CD4-positive, alpha-beta T cell (primary cell): ENCODE data around the gene SPSB4. TPM values are rescaled to one million over a fixed set of nuclear protein-coding genes. Genes with fewer than 3 reads are reported as not detected.
"Not testable (repeated sequence)": the region's sequence is repeated elsewhere in the genome, so short reads cannot be mapped to it uniquely, and the experiment has no call there.

Experiments
- ATAC-seq: fragments of 200-7000 bp; cut with Tn5 transposase; one replicate; pipeline ENCODE4 v1.10.0; 2022; ENCODE audit warnings: mild to moderate bottlenecking; ENCODE audit not compliant: poor library complexity
- CTCF ChIA-PET: fragments of 350-600 bp; sonication (Branson Sonifier 250); formaldehyde crosslinking; loops from one replicate; lab custom pipeline; 2021; ENCODE audit warnings: antibody characterized with exemption, inconsistent platforms; lab: Charles Lee
- POLR2A ChIA-PET: fragments of 350-600 bp; sonication (Branson Sonifier 250); formaldehyde crosslinking; loops from one replicate; lab custom pipeline; 2021; ENCODE audit warnings: antibody characterized with exemption, inconsistent platforms; lab: Charles Lee
- DNase-seq, 14 experiments: peaks; one replicate each; pipeline ENCODE4 v3.0.0-alpha.2; 2013 to 2020; ENCODE audit warnings: mixed read lengths in 2 of 14
- H3K27ac ChIP-seq, 2 donors: one replicate each; pipeline versions ENCODE4 v1.5.1 to v1.7.0; 2013; ENCODE audit warnings: low read length in 2 of 2, low read depth in 1 of 2, mild to moderate bottlenecking in 1 of 2
- H3K27me3 ChIP-seq, 2 experiments: 1 replicate in 1 of 2; 2 replicates in 1 of 2; pipeline versions ENCODE4 v1.6.1 to v1.7.0; 2013; ENCODE audit warnings: low read length in 2 of 2, control low read depth in 1 of 2, mild to moderate bottlenecking in 1 of 2, moderate library complexity in 1 of 2; ENCODE audit not compliant: insufficient read depth in 2 of 2, control insufficient read depth in 1 of 2
- H3K36me3 ChIP-seq: one replicate; pipeline ENCODE4 v1.6.1; 2013; ENCODE audit warnings: low read length, control low read depth; ENCODE audit not compliant: insufficient read depth
- H3K4me1 ChIP-seq: one replicate; pipeline ENCODE4 v1.6.1; 2013; ENCODE audit warnings: low read length, control low read depth; ENCODE audit not compliant: insufficient read depth
- H3K4me3 ChIP-seq: one replicate; pipeline ENCODE4 v1.5.1; 2013; ENCODE audit warnings: mild to moderate bottlenecking, low read length, moderate library complexity
- H3K9me3 ChIP-seq, 2 experiments: 1 replicate in 1 of 2; 2 replicates in 1 of 2; pipeline versions ENCODE4 v1.6.1 to v1.7.0; 2013; ENCODE audit warnings: low read length in 2 of 2, mild to moderate bottlenecking in 2 of 2, control low read depth in 1 of 2, moderate library complexity in 1 of 2; ENCODE audit not compliant: control insufficient read depth in 1 of 2, insufficient read depth in 1 of 2
- H3K27ac Mint-ChIP-seq: one replicate; pipeline ENCODE4 v1.8.0; 2020; ENCODE audit warnings: mixed read lengths
- H3K27me3 Mint-ChIP-seq: one replicate; pipeline ENCODE4 v1.8.0; 2021; ENCODE audit warnings: mixed read lengths
- H3K36me3 Mint-ChIP-seq: one replicate; pipeline ENCODE4 v1.8.0; 2021; ENCODE audit warnings: low read depth, mixed read lengths
- H3K4me1 Mint-ChIP-seq: one replicate; pipeline ENCODE4 v1.8.0; 2021; ENCODE audit warnings: low read depth, mixed read lengths
- H3K4me3 Mint-ChIP-seq: one replicate; pipeline ENCODE4 v1.8.0; 2020; ENCODE audit warnings: mild to moderate bottlenecking, mixed read lengths
- H3K9me3 Mint-ChIP-seq: one replicate; pipeline ENCODE4 v1.8.0; 2020; ENCODE audit warnings: mixed read lengths
- intact Hi-C, 2 experiments: fragments of 100-400 bp; cut with DNase I in 1 of 2; cut with micrococcal nuclease in 1 of 2; formaldehyde crosslinking; loops; one replicate each; pipeline versions ENCODE4 v1.15.1 to v1.9.0; 2023 to 2025; cut with DNase I, micrococcal nuclease
- total RNA-seq, 174 experiments: library from RNA in 2 of 174; stranded (reverse) in 2 of 174; gene quantifications; one replicate each; pipeline ENCODE4 v1.2.3 and lab custom pipeline; 2021 to 2026
- TF ChIP-seq, protein P1 (sequence below): fragments of 200-600 bp; IDR thresholded peaks from one replicate; pipeline ENCODE4 v1.8.0; 2022; ENCODE audit warnings: antibody characterized with exemption, mild to moderate bottlenecking

Gene SPSB4
- total RNA-seq, 2 experiments from 2014 or later: not detected

DNA sequence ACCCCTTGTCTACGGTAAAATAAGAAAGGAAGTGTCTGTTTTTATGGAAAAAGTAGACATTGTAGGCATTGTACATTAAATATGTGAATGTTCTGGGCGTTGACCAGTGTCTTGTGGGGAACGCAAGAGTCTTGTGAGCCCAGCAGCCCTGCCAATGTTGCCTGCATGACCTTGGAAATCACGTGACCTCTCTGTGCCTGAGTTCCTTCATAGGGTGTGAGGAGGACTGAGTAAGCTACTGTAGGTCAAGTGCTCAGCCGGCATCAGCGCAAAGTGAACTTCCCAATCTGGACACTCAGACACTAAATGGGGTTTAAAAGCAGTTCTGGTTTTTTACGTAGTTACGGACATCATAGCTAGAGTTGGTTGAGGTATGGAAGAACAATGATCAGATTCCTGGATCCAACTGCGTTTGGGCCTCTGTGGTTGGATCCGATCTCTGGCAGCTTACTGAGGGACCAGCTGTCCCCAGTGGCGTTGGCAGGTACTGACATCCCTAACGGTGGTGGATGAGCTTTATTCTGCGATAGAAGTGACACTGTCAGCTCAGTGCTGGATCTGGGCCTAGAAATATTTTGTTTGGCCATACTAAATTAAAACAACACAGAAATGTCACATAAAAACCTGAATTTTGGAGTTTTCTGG, 63.8 kb downstream of the SPSB4 start:
- no peaks in the 10 kb centered on the region for H3K36me3 Mint-ChIP-seq
- H3K4me3 Mint-ChIP-seq: no peak overlapping the region
- H3K9me3 Mint-ChIP-seq: peaks cover 2% of the 10 kb centered on the region
- Histone ChIP-seq H3K27ac (no peak overlapping the region), H3K9me3 (no peaks in the 10 kb centered on the region), H3K4me1 (no peaks in the 10 kb centered on the region), H3K27me3 (peaks cover 0 to 2% of the 10 kb centered on the region in 2 experiments), H3K36me3 (no peaks in the 10 kb centered on the region), H3K4me3 (no peak overlapping the region)
- H3K4me1 Mint-ChIP-seq: no peaks in the 10 kb centered on the region
- no peak for DNase-seq
- TF ChIP-seq, protein P1, sequence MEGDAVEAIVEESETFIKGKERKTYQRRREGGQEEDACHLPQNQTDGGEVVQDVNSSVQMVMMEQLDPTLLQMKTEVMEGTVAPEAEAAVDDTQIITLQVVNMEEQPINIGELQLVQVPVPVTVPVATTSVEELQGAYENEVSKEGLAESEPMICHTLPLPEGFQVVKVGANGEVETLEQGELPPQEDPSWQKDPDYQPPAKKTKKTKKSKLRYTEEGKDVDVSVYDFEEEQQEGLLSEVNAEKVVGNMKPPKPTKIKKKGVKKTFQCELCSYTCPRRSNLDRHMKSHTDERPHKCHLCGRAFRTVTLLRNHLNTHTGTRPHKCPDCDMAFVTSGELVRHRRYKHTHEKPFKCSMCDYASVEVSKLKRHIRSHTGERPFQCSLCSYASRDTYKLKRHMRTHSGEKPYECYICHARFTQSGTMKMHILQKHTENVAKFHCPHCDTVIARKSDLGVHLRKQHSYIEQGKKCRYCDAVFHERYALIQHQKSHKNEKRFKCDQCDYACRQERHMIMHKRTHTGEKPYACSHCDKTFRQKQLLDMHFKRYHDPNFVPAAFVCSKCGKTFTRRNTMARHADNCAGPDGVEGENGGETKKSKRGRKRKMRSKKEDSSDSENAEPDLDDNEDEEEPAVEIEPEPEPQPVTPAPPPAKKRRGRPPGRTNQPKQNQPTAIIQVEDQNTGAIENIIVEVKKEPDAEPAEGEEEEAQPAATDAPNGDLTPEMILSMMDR: no peak
- H3K27me3 Mint-ChIP-seq: no peaks in the 10 kb centered on the region
- CTCF ChIA-PET: interaction anchor here (1.3 kb wide), 1 partner anchor 9 kb away, joined by 3 read pairs; no protein-coding TSS in a partner anchor
- POLR2A ChIA-PET: interaction anchor here (0.9 kb wide), 1 partner anchor 117 kb away, joined by 3 read pairs; the partner anchor contains the start of gene PXYLP1
- ATAC-seq: no peak
- intact Hi-C loops: no loop called here
- no peak overlapping the region for H3K27ac Mint-ChIP-seq

DNA sequence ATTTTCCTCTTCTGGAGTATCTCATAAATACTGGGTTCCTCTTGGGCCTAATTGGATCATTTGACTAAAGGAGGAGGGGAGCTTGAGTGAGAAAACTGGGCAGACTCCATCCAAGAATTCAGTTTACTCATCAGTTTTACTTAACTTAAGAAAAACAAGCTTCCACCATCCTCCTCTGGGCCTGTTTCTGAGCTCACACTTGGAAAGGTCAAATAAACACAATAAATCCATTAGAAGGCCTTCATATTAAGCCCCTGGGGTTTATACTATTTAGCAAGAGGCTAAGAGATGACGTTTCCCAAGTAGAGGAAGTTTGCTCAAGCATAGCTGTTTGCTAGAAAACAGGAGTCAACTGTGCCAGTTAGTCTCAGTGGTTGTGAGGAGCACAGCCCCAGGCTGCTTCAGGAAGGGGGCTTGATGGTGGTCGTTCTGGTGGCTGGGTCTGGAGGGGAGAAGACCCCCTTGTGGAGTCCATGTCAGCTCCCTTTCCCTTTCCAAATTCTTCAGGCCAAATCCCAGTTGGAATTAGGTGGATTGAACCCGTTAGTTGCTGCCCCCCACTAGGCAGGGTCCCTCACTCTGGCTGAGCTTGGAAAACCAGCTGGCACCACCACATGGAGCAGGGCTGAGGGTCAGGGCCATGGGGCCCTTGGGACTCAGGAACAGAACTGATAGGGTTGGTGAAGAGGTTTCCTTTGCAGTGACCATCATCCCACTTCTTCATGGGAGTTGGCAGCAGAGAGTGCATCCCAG, 64.8 kb downstream of the SPSB4 start:
- Histone ChIP-seq H3K36me3 (no peaks in the 10 kb centered on the region), H3K4me1 (no peaks in the 10 kb centered on the region), H3K27me3 (peaks cover 0 to 2% of the 10 kb centered on the region in 2 experiments), H3K4me3 (no peak overlapping the region), H3K27ac (no peak overlapping the region), H3K9me3 (no peaks in the 10 kb centered on the region)
- Mint-ChIP-seq H3K4me1 (no peaks in the 10 kb centered on the region), H3K27me3 (no peaks in the 10 kb centered on the region), H3K36me3 (no peaks in the 10 kb centered on the region), H3K4me3 (no peak overlapping the region), H3K27ac (no peak overlapping the region), H3K9me3 (peaks cover 2% of the 10 kb centered on the region)
- no peak for ATAC-seq
- no peak for DNase-seq
- CTCF ChIA-PET: interaction anchor here (1.3 kb wide), 1 partner anchor 10 kb away, joined by 3 read pairs; no protein-coding TSS in a partner anchor
- POLR2A ChIA-PET: interaction anchor here (0.9 kb wide), 1 partner anchor 116 kb away, joined by 3 read pairs; the partner anchor contains the start of gene PXYLP1
- intact Hi-C loops: no loop called here
- TF ChIP-seq, protein P1: no peak

DNA sequence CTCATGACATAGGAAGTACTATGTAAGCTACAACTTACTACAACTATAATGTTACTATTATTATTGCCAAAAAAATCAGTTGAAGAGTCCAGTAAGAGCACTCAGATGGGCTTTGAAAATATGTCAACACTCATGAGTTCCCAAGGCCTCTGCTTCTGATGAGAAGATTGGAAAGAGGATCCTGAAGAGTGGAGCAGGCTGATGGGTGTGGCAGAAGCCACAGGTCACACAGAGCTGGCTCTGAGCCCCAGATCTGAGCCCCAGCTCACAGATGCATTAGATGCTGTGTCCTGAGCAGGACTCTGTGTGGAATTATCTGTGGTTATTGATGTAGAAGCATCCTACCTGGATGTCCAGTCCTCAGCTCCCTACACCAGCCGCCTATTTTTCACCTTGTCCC, 65.6 kb downstream of the SPSB4 start:
- Mint-ChIP-seq H3K27me3 (no peaks in the 10 kb centered on the region), H3K36me3 (no peaks in the 10 kb centered on the region), H3K4me3 (no peak overlapping the region), H3K27ac (no peak overlapping the region), H3K4me1 (no peaks in the 10 kb centered on the region), H3K9me3 (peaks cover 2% of the 10 kb centered on the region)
- no peaks in the 10 kb centered on the region for H3K9me3 ChIP-seq
- TF ChIP-seq, protein P1: no peak
- H3K4me3 ChIP-seq: no peak overlapping the region
- DNase-seq (no peak), ATAC-seq (no peak)
- intact Hi-C loops: no loop called here
- no peak overlapping the region for H3K27ac ChIP-seq
- CTCF ChIA-PET: no interaction called here
- H3K4me1 ChIP-seq: no peaks in the 10 kb centered on the region
- H3K27me3 ChIP-seq: peaks cover 0 to 1% of the 10 kb centered on the region in 2 experiments
- H3K36me3 ChIP-seq: no peaks in the 10 kb centered on the region
- POLR2A ChIA-PET: no interaction called here

DNA sequence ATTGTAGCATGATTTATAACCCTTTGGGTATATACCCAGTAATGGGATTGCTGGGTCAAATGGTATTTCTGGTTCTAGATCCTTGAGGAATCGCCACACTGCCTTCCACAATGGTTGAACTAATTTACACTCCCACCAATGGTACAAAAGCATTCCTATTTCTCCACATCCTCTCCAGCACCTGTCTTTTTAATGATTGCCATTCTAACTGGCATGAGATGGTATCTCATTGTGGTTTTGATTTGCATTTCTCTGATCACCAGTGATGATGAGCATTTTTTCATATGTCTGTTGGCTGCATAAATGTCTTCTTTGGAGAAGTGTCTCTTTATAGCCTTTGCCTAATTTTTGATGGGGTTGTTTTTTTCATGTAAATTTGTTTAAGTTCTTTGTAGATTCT, 66.8 kb downstream of the SPSB4 start:
- DNase-seq, CTCF ChIA-PET, H3K9me3 Mint-ChIP-seq, intact Hi-C loops, POLR2A ChIA-PET, H3K36me3 ChIP-seq, H3K4me1 Mint-ChIP-seq, H3K4me3 Mint-ChIP-seq, H3K27me3 Mint-ChIP-seq, H3K4me1 ChIP-seq, ATAC-seq, H3K27ac ChIP-seq, H3K9me3 ChIP-seq, H3K27me3 ChIP-seq, H3K36me3 Mint-ChIP-seq, H3K4me3 ChIP-seq, H3K27ac Mint-ChIP-seq: not testable (repeated sequence)
